AG04450 (cell line): Measurements from ENCODE around the gene SLC24A3. TPM values are rescaled to one million over a fixed set of nuclear protein-coding genes. Genes with fewer than 3 reads are reported as not detected.

Experiments
- CTCF ChIA-PET: fragments of 300-600, 350-600 bp; formaldehyde crosslinking; extraction: SDS; loops from one replicate; lab custom pipeline; 2022; ENCODE audit warnings: antibody characterized with exemption, inconsistent platforms; lab: Charles Lee
- POLR2A ChIA-PET: fragments of 350-600 bp; formaldehyde crosslinking; extraction: SDS; loops from one replicate; lab custom pipeline; 2021; ENCODE audit warnings: antibody characterized with exemption, inconsistent platforms; lab: Yijun Ruan, JAX
- DNase-seq: peaks from one replicate; pipeline ENCODE4 v3.0.0-alpha.2; 2011; ENCODE audit warnings: low read depth, low spot score
- H3K27ac ChIP-seq: one replicate; pipeline ENCODE4 v1.5.1; 2012; ENCODE audit warnings: low read depth, low read length, control low read depth
- H3K27me3 ChIP-seq: one replicate; pipeline ENCODE4 v1.6.0; 2012; ENCODE audit warnings: low read length; ENCODE audit not compliant: control insufficient read depth, insufficient read depth
- H3K4me3 ChIP-seq: 2 replicates; pipeline ENCODE4 v1.5.1; 2011; ENCODE audit warnings: mild to moderate bottlenecking, low read depth, low read length, control low read depth
- H3K9me3 ChIP-seq: 2 replicates; pipeline ENCODE4 v1.5.1; 2012; ENCODE audit warnings: low read length; ENCODE audit not compliant: control insufficient read depth, insufficient read depth
- CTCF ChIP-seq: IDR thresholded peaks from 2 replicates; pipeline ENCODE4 v1.5.1; 2011; ENCODE audit warnings: low read depth, low read length, control low read depth, inconsistent platforms
- polyA plus RNA-seq: library from polyadenylated mRNA; depleted of rRNA; stranded (reverse); fragments of >200 nt; gene quantifications from 2 replicates; pipeline ENCODE4 v1.2.3, GENCODE V29; 2011

The SLC24A3 gene
- polyA plus RNA-seq, 1 experiment: not detected

- ChIA-PET POLR2A (no interaction called here), CTCF (interaction anchor here (0.6 kb wide), 1 partner anchor 299 kb away, joined by 4 read pairs; no protein-coding TSS in a partner anchor)
- Histone ChIP-seq H3K27me3 (no peaks in the 10 kb centered on the region), H3K4me3 (no peak overlapping the region), H3K9me3 (peaks cover 26% of the 10 kb centered on the region), H3K27ac (no peak overlapping the region)
- DNase-seq: no peak
- no peak for TF ChIP-seq CTCF
Observed at GRCh38 chr20:19284400-19285178, 72.1 kb downstream of the SLC24A3 start.

GRCh38 chr20:19285436-19285835 lies 73.0 kb downstream of the SLC24A3 start:
- ChIA-PET CTCF (no interaction called here), POLR2A (no interaction called here)
- no peaks in the 10 kb centered on the region for H3K27me3 ChIP-seq
- TF ChIP-seq CTCF: no peak
- H3K9me3 ChIP-seq: peaks cover 29% of the 10 kb centered on the region
- H3K27ac ChIP-seq: no peak overlapping the region
- H3K4me3 ChIP-seq: no peak overlapping the region
- no peak for DNase-seq

- H3K27me3 ChIP-seq: no peaks in the 10 kb centered on the region
- ChIA-PET CTCF (no interaction called here), POLR2A (no interaction called here)
- H3K4me3 ChIP-seq: no peak overlapping the region
- TF ChIP-seq CTCF: no peak
- DNase-seq: no peak
- peaks cover 36% of the 10 kb centered on the region for H3K9me3 ChIP-seq
- H3K27ac ChIP-seq: no peak overlapping the region
Observed at GRCh38 chr20:19288061-19288460, 75.6 kb downstream of the SLC24A3 start.

- no peak overlapping the region for H3K27ac ChIP-seq
- H3K4me3 ChIP-seq: no peak overlapping the region
- H3K9me3 ChIP-seq: peaks cover 36% of the 10 kb centered on the region
- ChIA-PET CTCF (no interaction called here), POLR2A (no interaction called here)
- no peak for DNase-seq
- no peaks in the 10 kb centered on the region for H3K27me3 ChIP-seq
- TF ChIP-seq CTCF: no peak
Observed at GRCh38 chr20:19288636-19289035, 76.2 kb downstream of the SLC24A3 start.

GRCh38 chr20:19289451-19289850 lies 77.0 kb downstream of the SLC24A3 start:
- DNase-seq: no peak
- no peak for TF ChIP-seq CTCF
- ChIA-PET POLR2A (no interaction called here), CTCF (no interaction called here)
- H3K27ac ChIP-seq: no peak overlapping the region
- no peak overlapping the region for H3K4me3 ChIP-seq
- H3K9me3 ChIP-seq: peaks cover 36% of the 10 kb centered on the region
- no peaks in the 10 kb centered on the region for H3K27me3 ChIP-seq
